ENCODE measurements around the gene RGS9. TPM values are rescaled to one million over a fixed set of nuclear protein-coding genes. Genes with fewer than 3 reads are reported as not detected.

RGS9 gene
- total RNA-seq, 2 experiments from 2014 or later, result 13.7 to 26.4 TPM

DNA sequence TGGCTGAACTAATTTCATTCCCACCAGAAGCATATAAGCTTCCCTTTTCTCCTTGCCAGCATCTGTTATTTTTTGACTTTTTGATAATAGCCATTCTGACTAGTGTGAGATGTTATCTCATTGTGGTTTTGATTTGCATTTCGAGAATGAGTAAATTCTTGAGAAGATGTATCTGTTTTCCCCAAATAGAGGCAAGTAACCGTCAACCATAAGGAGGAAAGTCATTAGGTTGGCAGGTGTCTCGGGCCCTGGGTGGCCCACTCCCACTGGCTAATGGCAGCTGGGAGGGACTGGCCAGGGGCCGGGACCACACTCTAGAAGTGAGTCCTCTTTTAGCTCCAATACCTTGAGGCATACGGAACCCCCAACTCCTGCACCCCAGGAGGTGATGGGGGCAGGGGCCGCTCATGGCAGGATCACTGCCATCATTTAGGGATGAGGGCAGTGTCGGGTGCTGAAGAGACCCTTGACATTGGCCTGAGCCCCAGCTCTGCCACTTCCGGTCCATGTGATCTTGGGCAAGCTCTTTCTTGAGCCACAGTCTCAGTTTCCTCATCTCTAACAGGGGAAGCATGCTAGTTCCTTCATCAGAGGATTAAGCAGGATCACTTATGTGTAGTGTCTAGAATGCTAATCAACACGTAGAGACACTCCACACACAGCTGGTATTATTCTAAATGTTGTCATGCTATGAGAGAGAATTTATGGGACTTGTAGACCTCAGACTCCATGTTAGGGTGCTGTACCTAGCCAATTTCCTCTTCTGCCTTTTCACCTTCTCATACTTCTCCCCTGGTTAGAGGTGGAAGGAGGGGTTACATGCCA is 44.3 kb downstream of the RGS9 start:
- H3K4me3 ChIP-seq (ENCODE audit: low read depth, low read length, poor library complexity, severe bottlenecking), result peak overlapping the region; percentile 42
- ChIA-PET POLR2A (interaction anchor here (0.6 to 2.3 kb wide), 11 partner anchors 8 to 216 kb away, joined by 3 to 15 read pairs (median 4); no protein-coding TSS in a partner anchor), CTCF (ENCODE audit: unreplicated experiment) (interaction anchor here (0.5 to 1.5 kb wide), 3 partner anchors 17 to 201 kb away, joined by 3 to 4 read pairs (median 3); no protein-coding TSS in a partner anchor)
- H3K9me2 ChIP-seq (ENCODE audit: insufficient read depth, low read length), result no peaks in the 10 kb centered on the region
- no peaks in the 10 kb centered on the region for H4K20me1 ChIP-seq (ENCODE audit: insufficient read depth, low read length)
- peak overlapping the region; percentile 76 for H2AFZ ChIP-seq (ENCODE audit: low read length)
- peaks cover 88% of the 10 kb centered on the region for H3K4me1 ChIP-seq (ENCODE audit: insufficient read depth, low read length, poor library complexity, severe bottlenecking)
- H3K9me3 ChIP-seq (ENCODE audit: low read length), result no peaks in the 10 kb centered on the region
- H3K27ac ChIP-seq (ENCODE audit: low read depth, low read length, poor library complexity, severe bottlenecking), result peak overlapping the region; percentile 96
- H3K4me2 ChIP-seq (ENCODE audit: low read length), result peak overlapping the region; percentile 67
- TSS peak; percentile 89 for BruUV-seq (replicated peaks)
- no peaks in the 10 kb centered on the region for H3K79me2 ChIP-seq (ENCODE audit: insufficient read depth, low read depth, low read length)
- intact Hi-C loops (cut with micrococcal nuclease; ENCODE audit: unreplicated experiment), result loop anchor here (5.0 kb wide), 4 partner anchors 59 to 214 kb away; partner anchors contain the start of gene GNA13
- no peaks in the 10 kb centered on the region for H3K36me3 ChIP-seq (ENCODE audit: insufficient read depth, low read length)
- peak; percentile 74 for DNase-seq (ENCODE audit: low spot score)
- TF ChIP-seq, protein P1, sequence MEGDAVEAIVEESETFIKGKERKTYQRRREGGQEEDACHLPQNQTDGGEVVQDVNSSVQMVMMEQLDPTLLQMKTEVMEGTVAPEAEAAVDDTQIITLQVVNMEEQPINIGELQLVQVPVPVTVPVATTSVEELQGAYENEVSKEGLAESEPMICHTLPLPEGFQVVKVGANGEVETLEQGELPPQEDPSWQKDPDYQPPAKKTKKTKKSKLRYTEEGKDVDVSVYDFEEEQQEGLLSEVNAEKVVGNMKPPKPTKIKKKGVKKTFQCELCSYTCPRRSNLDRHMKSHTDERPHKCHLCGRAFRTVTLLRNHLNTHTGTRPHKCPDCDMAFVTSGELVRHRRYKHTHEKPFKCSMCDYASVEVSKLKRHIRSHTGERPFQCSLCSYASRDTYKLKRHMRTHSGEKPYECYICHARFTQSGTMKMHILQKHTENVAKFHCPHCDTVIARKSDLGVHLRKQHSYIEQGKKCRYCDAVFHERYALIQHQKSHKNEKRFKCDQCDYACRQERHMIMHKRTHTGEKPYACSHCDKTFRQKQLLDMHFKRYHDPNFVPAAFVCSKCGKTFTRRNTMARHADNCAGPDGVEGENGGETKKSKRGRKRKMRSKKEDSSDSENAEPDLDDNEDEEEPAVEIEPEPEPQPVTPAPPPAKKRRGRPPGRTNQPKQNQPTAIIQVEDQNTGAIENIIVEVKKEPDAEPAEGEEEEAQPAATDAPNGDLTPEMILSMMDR (conservative IDR thresholded peaks at IDR 0.05; ENCODE audit: low read length), result no peak
- TF ChIP-seq EZH2phosphoT487 (IDR thresholded peaks at IDR 0.05; ENCODE audit: borderline replicate concordance, low read depth, low read length), result no peak

GRCh38 chr17:65182233-65182632 is 45.1 kb downstream of the RGS9 start:
- peaks cover 83% of the 10 kb centered on the region for H3K4me1 ChIP-seq (ENCODE audit: insufficient read depth, low read length, poor library complexity, severe bottlenecking)
- BruUV-seq (replicated peaks), result no TSS peak
- intact Hi-C loops (cut with micrococcal nuclease; ENCODE audit: unreplicated experiment), result loop anchor here (5.0 kb wide), 4 partner anchors 60 to 215 kb away; partner anchors contain the start of gene GNA13
- H3K9me2 ChIP-seq (ENCODE audit: insufficient read depth, low read length), result no peaks in the 10 kb centered on the region
- no peaks in the 10 kb centered on the region for H4K20me1 ChIP-seq (ENCODE audit: insufficient read depth, low read length)
- DNase-seq (ENCODE audit: low spot score), result peak; percentile 65
- peak overlapping the region; percentile 96 for H3K27ac ChIP-seq (ENCODE audit: low read depth, low read length, poor library complexity, severe bottlenecking)
- H3K9me3 ChIP-seq (ENCODE audit: low read length), result no peaks in the 10 kb centered on the region
- TF ChIP-seq, protein P1 (conservative IDR thresholded peaks at IDR 0.05; ENCODE audit: low read length), result 0 out of 2 replicates have a peak, but pooled peaks have one; percentile 26
- no peak for TF ChIP-seq EZH2phosphoT487 (IDR thresholded peaks at IDR 0.05; ENCODE audit: borderline replicate concordance, low read depth, low read length)
- H3K4me3 ChIP-seq (ENCODE audit: low read depth, low read length, poor library complexity, severe bottlenecking), result peak overlapping the region; percentile 42
- H3K79me2 ChIP-seq (ENCODE audit: insufficient read depth, low read depth, low read length), result no peaks in the 10 kb centered on the region
- H2AFZ ChIP-seq (ENCODE audit: low read length), result peak overlapping the region; percentile 76
- CTCF ChIA-PET (ENCODE audit: unreplicated experiment), result interaction anchor here (1.5 kb wide), 1 partner anchor 16 kb away, joined by 4 read pairs; no protein-coding TSS in a partner anchor
- H3K4me2 ChIP-seq (ENCODE audit: low read length), result peak overlapping the region; percentile 67
- POLR2A ChIA-PET, result interaction anchor here (0.6 to 2.3 kb wide), 8 partner anchors 9 to 187 kb away, joined by 3 to 15 read pairs (median 4); no protein-coding TSS in a partner anchor
- no peaks in the 10 kb centered on the region for H3K36me3 ChIP-seq (ENCODE audit: insufficient read depth, low read length)

All from OCI-LY7 (cell line).